ENCODE data around the gene PRRC2B. TPM values are rescaled to one million over a fixed set of nuclear protein-coding genes. Genes with fewer than 3 reads are reported as not detected.

Gene PRRC2B
- total and polyA plus RNA-seq, 2 of the 13 experiments (the other 11 are each of a cell fraction or from before 2014, with no cell fraction given): 20.8 to 37.4 TPM

DNA sequence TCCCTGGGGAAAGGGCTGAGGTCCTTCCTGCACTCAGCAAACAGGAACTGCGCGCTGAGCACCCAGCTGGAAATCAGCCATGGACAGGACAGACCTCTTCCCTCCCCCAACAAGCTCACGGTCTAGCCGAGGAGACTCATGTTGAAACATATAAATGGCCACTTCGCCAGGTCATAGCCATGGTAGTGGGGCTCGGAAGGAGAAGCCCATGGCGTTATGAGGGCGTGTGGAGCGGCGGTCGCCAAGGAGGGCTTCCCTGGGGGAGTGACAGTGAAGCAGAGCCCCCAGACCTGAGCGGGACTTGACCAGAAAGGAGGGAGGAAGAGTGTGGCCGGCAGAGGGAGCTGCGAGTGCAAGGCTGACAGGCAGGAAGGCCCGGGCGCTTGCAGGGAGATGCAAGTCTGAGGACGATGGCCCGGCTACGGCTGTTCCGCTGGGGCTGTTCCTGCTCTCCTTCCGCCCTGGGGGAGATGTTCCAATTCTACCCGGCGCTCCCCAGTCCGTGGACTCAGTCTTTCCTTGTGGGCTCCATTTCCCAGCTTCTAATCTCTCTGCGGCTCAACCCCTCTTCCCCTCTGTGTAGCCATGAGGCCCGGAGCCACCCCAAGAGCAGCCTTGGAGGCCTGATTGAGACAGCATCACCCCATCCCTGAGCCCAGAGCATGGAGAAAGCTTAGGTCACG, 43.9 kb upstream of the PRRC2B start (continued):
- TF ChIP-seq, protein P1, sequence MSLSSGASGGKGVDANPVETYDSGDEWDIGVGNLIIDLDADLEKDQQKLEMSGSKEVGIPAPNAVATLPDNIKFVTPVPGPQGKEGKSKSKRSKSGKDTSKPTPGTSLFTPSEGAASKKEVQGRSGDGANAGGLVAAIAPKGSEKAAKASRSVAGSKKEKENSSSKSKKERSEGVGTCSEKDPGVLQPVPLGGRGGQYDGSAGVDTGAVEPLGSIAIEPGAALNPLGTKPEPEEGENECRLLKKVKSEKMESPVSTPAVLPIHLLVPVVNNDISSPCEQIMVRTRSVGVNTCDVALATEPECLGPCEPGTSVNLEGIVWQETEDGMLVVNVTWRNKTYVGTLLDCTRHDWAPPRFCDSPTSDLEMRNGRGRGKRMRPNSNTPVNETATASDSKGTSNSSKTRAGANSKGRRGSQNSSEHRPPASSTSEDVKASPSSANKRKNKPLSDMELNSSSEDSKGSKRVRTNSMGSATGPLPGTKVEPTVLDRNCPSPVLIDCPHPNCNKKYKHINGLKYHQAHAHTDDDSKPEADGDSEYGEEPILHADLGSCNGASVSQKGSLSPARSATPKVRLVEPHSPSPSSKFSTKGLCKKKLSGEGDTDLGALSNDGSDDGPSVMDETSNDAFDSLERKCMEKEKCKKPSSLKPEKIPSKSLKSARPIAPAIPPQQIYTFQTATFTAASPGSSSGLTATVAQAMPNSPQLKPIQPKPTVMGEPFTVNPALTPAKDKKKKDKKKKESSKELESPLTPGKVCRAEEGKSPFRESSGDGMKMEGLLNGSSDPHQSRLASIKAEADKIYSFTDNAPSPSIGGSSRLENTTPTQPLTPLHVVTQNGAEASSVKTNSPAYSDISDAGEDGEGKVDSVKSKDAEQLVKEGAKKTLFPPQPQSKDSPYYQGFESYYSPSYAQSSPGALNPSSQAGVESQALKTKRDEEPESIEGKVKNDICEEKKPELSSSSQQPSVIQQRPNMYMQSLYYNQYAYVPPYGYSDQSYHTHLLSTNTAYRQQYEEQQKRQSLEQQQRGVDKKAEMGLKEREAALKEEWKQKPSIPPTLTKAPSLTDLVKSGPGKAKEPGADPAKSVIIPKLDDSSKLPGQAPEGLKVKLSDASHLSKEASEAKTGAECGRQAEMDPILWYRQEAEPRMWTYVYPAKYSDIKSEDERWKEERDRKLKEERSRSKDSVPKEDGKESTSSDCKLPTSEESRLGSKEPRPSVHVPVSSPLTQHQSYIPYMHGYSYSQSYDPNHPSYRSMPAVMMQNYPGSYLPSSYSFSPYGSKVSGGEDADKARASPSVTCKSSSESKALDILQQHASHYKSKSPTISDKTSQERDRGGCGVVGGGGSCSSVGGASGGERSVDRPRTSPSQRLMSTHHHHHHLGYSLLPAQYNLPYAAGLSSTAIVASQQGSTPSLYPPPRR (CRISPR knock-in tag; IDR thresholded peaks at IDR 0.05; ENCODE audit: borderline replicate concordance): no peak
- TF ChIP-seq ZBTB38 (CRISPR knock-in tag; IDR thresholded peaks at IDR 0.05): no peak
- TF ChIP-seq ZFP36L1 (CRISPR knock-in tag; IDR thresholded peaks at IDR 0.05): no peak
- TF ChIP-seq ZNF350 (CRISPR knock-in tag; IDR thresholded peaks at IDR 0.05; ENCODE audit: borderline replicate concordance, low read depth): peak; percentile 68; the same call in 1 of the 2 replicates
- TF ChIP-seq MBD4 (IDR thresholded peaks at IDR 0.05; ENCODE audit: borderline replicate concordance, low read length): no peak
- TF ChIP-seq ZNF264 (CRISPR knock-in tag; IDR thresholded peaks at IDR 0.05): no peak
- TF ChIP-seq, protein P2, sequence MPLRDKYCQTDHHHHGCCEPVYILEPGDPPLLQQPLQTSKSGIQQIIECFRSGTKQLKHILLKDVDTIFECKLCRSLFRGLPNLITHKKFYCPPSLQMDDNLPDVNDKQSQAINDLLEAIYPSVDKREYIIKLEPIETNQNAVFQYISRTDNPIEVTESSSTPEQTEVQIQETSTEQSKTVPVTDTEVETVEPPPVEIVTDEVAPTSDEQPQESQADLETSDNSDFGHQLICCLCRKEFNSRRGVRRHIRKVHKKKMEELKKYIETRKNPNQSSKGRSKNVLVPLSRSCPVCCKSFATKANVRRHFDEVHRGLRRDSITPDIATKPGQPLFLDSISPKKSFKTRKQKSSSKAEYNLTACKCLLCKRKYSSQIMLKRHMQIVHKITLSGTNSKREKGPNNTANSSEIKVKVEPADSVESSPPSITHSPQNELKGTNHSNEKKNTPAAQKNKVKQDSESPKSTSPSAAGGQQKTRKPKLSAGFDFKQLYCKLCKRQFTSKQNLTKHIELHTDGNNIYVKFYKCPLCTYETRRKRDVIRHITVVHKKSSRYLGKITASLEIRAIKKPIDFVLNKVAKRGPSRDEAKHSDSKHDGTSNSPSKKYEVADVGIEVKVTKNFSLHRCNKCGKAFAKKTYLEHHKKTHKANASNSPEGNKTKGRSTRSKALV (CRISPR knock-in tag; IDR thresholded peaks at IDR 0.05): no peak
- no peak for TF ChIP-seq AGO1 (IDR thresholded peaks at IDR 0.05; ENCODE audit: low read depth, low read length, poor library complexity, severe bottlenecking)
- no peak for TF ChIP-seq PLRG1 (conservative IDR thresholded peaks at IDR 0.05)
- no peak for TF ChIP-seq KMT2B (CRISPR knock-in tag; IDR thresholded peaks at IDR 0.05)
- peak; percentile 73 for TF ChIP-seq TBX2 (CRISPR knock-in tag; IDR thresholded peaks at IDR 0.05; ENCODE audit: borderline replicate concordance)
- TF ChIP-seq, protein P3, sequence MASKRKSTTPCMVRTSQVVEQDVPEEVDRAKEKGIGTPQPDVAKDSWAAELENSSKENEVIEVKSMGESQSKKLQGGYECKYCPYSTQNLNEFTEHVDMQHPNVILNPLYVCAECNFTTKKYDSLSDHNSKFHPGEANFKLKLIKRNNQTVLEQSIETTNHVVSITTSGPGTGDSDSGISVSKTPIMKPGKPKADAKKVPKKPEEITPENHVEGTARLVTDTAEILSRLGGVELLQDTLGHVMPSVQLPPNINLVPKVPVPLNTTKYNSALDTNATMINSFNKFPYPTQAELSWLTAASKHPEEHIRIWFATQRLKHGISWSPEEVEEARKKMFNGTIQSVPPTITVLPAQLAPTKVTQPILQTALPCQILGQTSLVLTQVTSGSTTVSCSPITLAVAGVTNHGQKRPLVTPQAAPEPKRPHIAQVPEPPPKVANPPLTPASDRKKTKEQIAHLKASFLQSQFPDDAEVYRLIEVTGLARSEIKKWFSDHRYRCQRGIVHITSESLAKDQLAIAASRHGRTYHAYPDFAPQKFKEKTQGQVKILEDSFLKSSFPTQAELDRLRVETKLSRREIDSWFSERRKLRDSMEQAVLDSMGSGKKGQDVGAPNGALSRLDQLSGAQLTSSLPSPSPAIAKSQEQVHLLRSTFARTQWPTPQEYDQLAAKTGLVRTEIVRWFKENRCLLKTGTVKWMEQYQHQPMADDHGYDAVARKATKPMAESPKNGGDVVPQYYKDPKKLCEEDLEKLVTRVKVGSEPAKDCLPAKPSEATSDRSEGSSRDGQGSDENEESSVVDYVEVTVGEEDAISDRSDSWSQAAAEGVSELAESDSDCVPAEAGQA (IDR thresholded peaks at IDR 0.05; ENCODE audit: low read depth): no peak
- TF ChIP-seq, protein P3 (CRISPR knock-in tag; IDR thresholded peaks at IDR 0.05; ENCODE audit: borderline replicate concordance): no peak
- TF ChIP-seq HOXA5 (CRISPR knock-in tag; IDR thresholded peaks at IDR 0.05): no peak
